Skeletal muscle cell (primary cell): ENCODE data around the gene PLXNA1.

ENCODE experiments used
- DNase-seq: peaks from one replicate; pipeline ENCODE4 v3.0.0-alpha.2; 2010; ENCODE audit warnings: low read depth
- H3K4me3 ChIP-seq: 2 replicates; pipeline ENCODE4 v1.5.1; 2011; ENCODE audit warnings: low read depth, mild to moderate bottlenecking, control low read depth, low read length, moderate library complexity

Gene PLXNA1

DNA sequence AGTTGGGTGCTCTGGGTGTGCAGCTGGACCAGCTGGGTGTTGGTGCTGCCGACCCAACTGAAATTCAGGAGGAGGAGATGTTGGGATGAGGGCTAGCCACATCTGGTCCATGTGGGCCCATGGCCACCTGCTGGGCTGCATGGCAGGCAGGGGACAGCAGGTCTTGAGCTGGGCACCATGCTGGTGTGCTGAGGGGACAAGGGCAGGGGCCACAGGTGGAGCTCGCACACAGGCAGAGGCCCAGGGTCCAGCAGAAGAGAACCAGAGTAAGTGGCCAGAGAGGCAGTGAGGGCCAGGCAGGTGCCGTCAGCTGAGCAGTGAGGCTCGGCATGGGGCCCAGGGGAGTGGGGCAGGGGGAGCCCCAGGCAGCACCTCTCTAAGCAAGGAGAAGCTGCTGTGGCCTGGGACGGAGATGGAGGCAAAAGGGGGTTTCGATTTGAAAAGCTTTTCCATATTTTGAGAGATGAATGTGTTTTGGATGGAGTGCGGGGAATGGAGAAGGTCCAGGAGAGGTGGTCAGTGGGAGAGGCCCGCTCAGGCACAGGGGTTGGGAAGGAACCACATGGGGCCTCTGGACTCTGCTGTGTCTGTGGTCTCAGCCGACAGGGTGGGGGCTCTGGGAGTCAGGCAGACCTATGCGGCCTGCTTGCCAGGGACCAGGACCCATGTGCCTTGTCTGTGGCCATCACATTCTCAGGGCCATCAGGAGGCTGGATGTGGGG is 30.5 kb upstream of the PLXNA1 start:
- DNase-seq: no peak
- no peak overlapping the region for H3K4me3 ChIP-seq

DNA sequence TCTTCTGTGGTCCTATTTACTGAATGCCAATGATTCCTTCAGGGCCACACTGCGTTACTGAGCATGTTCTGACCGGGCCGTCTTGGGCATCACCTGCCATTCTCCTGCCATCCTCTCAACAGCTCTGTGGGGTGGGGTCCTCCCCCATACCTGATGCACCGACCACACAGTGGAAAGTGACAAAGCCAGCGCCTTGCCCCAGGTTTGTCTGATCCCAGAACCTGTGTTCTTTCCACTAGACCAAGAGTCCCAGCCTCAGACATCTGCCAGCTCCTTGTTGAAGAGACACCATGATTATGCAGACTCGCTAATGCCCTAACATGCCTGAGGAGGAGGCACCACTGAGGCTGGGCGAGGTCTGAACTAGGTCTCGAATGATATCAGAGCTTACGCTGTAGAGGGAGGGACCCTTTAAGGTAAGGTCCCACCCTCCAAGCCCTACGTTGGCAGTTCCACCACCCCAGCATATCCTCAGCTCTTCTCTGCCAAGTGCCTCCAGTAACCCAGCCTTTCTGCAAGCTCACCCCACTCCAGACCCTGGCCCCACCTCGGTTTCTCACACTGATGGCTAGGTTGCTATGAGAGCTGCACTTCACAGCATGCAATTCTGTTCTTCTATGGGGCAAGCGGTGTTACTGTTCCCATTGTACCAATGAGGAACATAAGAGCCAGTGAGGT is 29.8 kb upstream of the PLXNA1 start:
- no peak overlapping the region for H3K4me3 ChIP-seq
- no peak for DNase-seq

DNA sequence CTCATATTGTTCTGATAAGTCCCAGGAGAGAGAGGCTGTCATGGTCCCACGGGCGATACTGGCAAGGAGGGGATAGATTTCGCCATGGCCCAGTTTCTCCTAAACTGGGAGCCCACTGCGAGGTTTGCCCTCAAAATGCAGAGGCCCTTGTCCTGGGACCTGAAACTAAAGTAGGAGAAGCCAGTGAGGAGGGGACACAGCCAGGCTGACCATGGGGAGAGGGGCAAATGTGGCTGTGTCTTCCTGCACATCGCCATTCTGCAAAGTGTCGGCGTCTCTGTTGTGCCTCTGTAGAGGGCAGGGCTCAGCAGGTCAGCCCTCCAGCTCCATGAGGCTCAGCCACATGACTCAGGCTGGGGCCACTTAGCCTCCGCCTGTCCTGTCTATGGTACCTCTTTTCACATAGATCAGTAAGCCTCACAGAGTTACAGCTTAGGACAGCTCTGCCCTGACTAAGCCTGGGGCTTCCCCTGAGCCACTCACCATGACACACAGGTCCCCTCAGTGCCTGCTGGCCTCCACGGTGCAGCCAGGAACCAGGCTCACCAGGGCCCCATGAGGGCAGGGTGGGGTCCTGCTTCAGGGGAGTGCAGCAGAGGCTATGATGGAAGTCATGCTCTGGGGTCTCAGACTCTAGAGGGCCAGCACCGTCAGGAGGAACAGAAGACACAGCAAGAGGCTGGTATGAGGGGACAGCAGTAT is 28.6 kb upstream of the PLXNA1 start:
- DNase-seq: no peak
- no peak overlapping the region for H3K4me3 ChIP-seq

DNA sequence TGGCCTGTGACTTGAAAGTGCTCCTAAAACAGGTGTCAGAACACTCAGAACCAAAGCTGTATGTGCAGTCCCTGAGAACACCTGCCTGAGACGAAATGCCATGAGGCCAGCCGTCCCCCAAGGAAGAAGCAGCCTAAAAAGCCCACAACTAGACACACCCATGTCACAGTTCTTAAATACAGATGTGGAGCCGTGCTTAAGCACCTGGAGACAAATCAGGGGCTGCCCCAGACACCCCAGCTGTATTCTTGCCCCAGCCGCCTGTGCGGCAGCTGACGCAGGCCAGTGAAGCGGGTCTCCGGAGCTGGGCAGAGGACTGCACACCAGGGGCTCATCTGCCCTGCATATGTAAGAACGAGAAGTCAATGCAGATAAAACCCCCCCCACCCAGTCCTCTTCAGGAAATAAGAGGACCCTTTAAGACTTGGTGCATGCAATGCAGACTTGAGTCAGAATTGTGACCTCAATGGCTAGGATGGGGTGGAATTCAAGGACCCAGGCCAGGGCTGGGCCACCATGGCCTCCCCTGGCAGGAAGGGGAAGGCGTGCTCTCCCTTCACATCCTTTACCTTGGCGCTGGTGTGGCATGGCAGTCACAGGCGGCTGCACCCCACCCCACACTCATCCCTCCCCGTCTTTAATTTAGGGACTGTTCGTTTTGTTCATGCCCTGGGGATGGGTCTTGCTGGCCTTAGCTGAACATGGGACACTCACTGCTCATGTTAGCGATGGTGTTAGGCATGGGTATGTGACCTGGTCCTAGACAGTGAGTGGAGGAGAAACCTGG is 27.7 kb upstream of the PLXNA1 start:
- no peak for DNase-seq
- H3K4me3 ChIP-seq: no peak overlapping the region

DNA sequence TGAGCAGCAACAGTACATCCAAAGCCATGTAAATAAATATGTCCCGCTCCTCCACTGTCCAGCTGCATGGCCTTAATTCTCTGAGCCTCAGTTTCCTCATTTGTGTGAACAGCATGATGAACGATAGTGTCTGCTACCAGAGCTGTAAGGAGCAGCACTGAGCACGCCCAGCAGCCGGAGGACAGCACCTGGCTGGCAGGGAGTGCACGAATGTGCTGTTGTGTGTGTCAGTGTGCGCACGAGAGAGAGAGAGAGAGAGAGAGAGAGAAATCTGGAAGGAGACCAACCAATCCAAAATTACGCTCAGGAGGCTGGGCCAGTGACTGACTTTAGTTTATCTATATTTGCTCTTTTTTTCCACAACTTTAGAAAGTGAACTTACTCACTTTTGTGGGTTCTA is 26.6 kb upstream of the PLXNA1 start:
- DNase-seq: no peak
- H3K4me3 ChIP-seq: no peak overlapping the region

DNA sequence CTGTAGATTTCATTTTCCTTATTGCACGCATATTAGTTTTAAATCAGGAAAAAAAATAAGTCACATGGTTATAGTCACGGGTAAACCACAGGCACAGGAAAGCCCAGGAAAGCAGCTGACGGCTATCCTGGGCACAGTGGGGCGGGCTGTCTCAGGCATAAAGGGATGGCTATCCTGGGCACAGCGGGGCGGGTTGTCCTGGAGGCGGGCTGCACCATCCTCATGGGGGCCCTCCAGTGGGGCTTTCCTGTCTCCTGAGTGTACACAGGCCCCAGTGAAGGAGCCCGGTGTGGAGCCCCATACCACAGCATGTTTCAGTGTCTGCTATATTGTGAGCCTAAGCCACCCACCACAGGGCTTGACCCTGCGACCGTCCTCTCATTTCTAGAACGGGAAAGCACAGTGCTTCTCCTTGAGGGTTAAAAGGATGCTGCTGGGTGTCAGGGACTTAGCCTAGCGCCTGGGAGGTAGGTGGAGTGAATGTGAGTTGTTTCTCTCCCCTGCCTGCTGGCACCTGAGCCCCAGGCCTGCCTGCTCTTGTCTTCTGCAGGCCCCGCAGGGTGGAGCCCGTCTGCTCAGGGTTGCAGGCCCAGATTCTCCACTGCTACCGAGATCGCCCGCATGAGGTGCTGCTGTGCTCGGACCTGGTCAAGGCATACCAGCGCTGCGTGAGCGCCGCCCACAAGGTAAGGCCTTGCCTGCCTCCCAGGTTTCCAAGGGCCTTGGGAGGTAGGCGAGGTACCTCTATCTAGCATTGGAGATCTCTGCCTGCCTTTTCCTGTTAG is 25.9 kb upstream of the PLXNA1 start:
- H3K4me3 ChIP-seq: no peak overlapping the region
- no peak for DNase-seq

DNA sequence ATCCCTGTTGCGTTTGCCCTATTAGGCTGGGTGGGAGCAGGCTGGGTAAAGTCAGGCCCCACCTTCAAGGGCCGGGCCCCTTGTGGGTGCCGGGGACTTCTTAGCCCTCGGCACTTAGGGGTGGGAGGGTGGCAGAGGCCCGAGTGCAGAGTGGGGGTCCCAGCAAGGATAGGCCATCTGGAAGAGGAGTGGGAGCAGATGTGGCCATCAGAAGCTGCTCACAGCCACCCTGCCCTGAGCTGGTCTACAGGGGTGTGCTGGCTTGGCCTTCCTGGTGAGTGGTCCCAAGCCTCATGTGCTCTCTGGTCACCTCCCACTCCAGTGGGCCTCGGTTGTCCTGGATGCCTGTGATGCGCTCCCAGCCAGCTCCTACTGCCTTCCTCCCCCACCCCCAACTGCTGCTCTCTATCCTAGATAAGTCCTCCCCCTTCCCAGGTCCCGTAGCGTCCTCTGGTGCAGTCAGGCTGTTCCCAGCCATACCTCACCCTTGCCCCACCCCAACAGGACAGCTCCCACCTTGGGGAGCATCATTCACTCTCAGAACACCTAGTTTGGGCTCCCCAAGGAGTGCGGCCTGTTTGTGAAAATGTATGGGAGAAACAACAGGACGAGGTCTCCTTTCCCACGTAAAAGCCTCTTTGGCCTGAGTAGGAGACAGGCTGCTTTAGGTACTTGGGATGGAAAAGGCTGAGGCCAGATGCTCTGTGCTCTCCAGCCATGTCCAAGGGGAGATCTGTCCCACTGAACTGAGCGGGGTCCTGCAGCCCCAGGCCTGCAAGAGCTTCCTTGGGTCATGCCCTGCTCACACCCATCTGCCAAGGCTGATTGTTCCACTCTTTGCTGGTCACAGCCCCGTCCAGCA is 24.9 kb upstream of the PLXNA1 start:
- no peak overlapping the region for H3K4me3 ChIP-seq
- DNase-seq: no peak

DNA sequence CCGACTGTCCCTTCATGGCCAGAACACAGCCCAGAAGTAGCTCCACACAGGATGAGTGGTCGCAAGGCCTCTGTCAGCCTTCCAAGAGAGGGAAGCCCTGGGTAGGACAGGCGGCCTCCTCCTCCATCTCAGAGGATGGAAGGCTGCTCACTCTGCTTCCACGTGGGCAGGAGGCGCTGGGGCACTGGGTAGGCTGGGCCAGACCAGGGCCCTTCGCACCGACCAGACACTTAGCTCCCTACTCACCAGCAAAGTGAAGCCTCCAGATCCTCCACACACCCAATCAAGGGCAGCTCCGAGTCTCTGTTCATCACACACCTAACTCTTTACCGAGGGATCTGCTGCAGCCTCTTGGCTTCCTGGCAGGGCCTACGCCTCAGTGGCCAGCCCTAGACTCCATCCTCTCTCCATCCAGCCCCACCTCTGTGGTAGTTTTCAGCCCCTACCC is 24.3 kb upstream of the PLXNA1 start:
- no peak for DNase-seq
- no peak overlapping the region for H3K4me3 ChIP-seq

DNA sequence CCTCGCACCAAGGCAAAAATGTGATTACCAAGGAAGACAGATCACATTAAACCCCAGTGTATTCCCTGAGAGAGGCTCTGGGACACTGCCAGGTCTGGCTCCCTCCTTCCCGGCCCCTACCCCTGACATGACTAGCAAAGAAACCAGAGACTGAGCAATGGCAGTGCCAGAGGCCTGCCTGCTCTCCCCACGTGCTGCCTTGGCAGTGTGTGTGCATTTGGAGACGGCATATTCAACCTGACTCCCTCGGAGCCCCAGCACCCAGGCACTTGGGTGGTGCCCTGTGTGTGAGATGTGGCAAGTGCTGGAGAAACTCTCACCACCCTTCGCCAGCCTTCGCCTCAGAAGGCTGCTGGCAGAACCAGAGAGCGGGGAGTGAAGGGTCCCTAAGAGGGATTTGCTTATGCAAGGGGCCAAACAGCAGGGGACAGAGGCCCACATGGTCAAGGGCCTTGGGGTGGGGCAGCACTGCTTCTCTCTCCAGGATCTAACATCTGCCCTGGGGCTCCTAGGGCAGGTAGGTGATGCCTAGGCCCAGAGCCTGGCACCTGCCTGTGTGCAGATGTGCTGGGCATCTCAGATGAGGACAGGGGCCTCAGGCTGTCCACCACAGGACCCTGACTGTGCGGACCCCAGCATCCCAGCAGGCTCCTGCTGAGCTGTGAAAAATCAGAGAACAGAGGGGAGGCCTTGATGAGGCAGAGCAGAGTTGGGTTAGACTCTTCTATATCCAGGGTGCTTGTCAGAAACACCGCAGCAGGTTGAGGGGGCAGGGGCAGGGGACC is 23.6 kb upstream of the PLXNA1 start:
- DNase-seq: no peak
- no peak overlapping the region for H3K4me3 ChIP-seq

DNA sequence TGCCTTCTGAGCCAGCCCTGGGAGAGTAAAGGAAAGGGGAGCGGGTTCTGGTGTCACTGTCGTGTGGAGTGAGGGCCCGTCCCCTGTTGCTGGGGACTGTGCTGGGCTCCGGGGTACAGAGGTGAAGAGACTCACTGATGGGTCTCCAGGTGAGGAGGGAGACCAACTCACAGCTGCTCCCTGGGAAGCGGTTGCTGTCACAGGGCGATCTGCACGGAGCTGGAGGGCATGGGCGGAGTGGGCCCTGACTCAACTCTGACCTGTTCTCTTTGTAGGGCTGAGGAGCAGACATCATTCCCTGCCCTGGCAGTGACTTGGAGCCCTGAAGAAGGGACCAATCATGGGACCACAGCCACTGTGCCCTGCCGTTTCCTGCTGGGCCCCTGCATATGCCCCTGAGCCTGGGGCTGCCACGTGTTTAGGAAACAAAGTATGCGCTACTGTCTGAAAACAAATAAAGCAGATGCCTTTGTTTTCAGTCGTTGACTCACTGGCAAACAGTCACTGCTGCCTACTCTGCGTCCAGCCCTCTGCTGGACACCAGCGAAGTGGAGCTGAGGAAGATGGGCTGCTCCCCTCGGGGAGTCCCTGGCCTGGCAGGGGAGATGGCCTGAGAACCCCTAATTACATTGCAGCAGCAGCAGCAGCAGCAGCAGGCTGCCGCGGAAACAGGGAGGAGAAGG is 22.9 kb upstream of the PLXNA1 start:
- no peak overlapping the region for H3K4me3 ChIP-seq
- DNase-seq: no peak

DNA sequence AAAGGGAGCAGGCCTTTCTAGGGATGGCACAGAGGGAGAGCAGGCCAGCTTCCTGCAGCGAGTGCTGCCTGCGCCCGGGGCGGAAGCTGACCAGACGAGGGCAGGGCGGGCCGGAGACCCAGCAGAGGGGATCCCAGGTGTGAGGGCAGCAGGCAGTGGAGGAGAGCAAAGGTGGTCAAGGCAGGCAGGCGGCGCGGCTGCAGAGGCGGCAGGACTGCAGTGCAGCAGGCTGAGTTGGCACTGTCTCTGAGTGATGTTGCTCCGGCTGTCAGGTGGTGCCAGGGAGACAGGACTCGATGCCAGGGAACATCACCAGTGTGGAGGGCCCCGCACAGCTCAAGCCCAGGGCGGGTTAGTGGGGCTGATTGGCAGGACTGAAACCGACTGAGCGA is 22.3 kb upstream of the PLXNA1 start:
- no peak for DNase-seq
- H3K4me3 ChIP-seq: no peak overlapping the region

DNA sequence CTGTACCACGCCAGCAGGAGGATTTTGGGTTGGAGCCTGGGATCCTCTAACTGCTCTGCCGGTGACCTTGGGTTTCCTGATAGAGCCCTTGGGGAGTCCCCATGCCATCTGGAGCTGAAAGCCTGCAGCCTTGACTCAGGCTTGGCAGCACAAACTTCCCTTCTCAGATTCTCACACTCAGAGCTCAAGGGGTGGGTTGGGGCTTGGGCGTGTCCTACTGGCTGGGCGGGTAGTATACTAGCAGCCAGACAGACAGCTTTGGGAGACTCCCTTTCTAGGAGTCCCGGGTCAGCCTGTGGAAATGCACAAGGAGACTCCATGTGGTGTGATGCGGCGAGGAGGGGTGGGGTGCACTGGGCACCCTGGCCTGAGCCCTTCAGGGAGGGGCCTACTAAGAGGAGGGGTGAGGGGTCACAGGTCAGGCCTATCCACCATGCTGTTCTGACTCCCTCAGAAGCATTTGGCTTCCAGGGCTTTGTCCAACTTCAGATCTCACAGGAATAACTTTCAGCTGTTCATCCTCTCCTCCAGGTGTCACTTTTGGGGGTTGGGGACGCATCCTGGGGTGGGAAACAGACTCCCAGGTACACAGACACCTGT is 21.6 kb upstream of the PLXNA1 start:
- H3K4me3 ChIP-seq: no peak overlapping the region
- peak; percentile 67 for DNase-seq

DNA sequence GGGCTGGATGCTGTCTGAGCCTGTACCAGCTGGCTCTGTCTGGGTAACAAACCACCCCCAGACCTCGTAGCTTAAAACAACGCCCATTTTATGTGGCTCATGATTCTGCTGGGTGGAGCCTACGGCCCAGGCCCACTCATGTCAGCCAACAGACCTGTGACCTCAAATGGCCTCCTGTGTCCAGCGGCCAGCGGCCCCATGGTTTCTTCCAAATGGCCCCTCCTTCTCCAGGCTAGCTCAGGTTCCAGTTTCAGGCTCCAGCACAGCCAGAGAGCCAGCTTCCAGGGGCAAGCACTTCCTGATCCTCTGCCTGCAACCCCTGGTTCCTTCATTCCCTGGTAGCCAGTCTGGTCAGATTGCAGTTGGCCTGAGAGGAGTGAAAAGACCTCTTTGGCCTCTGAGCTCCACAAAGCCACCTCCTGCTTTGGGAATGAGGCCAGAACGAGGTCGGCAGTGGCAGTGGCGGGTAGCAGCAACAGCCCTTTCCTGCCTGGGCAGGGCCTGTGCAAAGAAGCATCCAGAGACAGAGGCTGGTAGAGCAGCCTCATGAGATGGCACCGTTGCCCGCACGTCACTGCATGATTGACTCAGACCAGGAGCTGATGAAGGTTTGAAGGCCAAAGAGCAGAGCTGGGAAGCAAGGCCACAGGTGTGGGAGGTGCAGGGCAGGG is 21.0 kb upstream of the PLXNA1 start:
- DNase-seq: no peak
- no peak overlapping the region for H3K4me3 ChIP-seq

DNA sequence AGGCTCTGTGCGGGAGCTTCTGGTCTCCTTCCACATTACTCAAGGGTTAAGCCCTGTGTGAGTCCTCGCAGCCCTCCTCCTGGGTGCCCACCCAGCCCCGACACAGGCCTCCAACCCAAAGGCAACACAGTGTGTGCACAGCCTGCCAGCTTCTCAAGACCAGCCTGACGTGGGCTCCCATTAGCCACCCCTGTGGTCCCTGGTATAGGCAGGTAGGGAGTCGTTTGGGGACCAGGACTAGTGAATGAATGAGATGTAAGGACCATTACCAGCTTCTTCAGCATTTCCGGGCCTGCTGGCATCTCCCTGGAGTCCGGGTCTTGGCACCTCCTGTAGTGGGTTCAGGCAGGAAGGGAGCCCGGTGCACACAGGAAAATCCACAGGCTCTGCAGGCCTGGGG is 20.2 kb upstream of the PLXNA1 start:
- H3K4me3 ChIP-seq: no peak overlapping the region
- no peak for DNase-seq

DNA sequence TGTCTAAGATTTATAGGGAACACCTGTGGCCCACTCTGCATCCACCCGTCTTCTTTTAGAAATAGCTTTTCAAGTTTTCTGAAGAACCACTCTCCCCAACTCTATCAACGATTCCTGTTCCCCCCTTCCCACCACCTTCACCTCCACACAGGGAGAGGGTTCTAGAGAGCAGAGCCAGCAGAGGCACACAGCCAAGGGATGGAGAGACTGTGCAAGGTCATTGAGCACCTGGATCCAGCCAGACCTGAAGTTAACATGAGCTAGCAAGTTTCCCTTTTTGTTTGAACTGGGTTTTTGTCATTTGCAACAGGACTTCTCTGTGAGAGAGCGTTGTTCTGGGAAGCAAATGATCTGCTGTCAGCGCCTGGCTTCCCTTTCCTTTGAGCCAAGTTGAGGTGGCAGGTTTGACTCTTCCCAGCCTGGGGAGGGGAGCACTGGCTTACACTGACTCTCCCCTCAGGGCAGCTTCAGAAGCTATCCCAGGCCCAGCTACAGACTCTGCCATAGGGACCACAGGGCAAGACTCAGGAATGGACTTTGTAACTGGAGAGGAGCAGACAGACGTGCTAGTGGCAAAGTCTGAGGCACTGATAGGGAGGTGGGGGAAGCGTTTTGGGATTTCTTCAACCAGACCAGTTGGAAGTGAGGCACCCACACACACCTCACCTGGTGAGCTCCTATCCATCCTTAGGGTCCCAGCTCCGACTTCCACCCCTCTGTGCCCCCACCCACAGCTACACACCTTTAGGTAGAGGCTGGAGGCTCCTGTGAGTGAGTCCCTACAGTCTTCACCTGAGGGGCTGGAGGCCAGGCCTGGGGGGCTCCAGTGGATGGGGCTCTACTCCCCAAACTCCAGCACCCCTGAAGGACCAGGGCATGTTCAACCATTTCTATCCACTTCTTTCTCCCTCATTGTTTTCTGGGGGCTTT is 19.4 kb upstream of the PLXNA1 start:
- DNase-seq: no peak

More for the DNA sequence above, 19.4 kb upstream of the PLXNA1 start:
- H3K4me3 ChIP-seq: no peak overlapping the region
